GM23338 (cell line): Measurements from ENCODE around the gene SNX8. TPM values are rescaled to one million over a fixed set of nuclear protein-coding genes. Genes with fewer than 3 reads are reported as not detected.

Experiments used
- ATAC-seq: fragments of 200-7000 bp; cut with Tn5 transposase; 3 replicates; pipeline ENCODE4 v1.9.1; 2020
- DNase-seq: peaks from one replicate; pipeline ENCODE4 v3.0.0-alpha.2; 2015; ENCODE audit warnings: low spot score
- H2AFZ ChIP-seq: fragments of 200-600 bp; sonication (generic); 2 replicates; pipeline ENCODE4 v1.8.0; 2016; ENCODE audit warnings: antibody characterized with exemption, mild to moderate bottlenecking, moderate library complexity
- H3F3A ChIP-seq: fragments of 200-600 bp; sonication (generic); replicated peaks from 2 replicates; pipeline ENCODE4 v1.8.0; 2017; ENCODE audit warnings: antibody characterized with exemption, mixed run types, low read depth
- H3K27ac ChIP-seq: fragments of 200-600 bp; sonication (generic); 2 replicates; pipeline ENCODE4 v1.6.1; 2016; ENCODE audit warnings: low read depth
- H3K27me3 ChIP-seq: fragments of 200-600 bp; sonication (generic); 2 replicates; pipeline ENCODE4 v1.8.0; 2016; ENCODE audit warnings: mild to moderate bottlenecking, mixed run types, moderate library complexity; ENCODE audit not compliant: insufficient read depth
- H3K36me3 ChIP-seq: fragments of 200-600 bp; sonication (generic); 2 replicates; pipeline ENCODE4 v1.8.0; 2016; ENCODE audit warnings: mild to moderate bottlenecking; ENCODE audit not compliant: insufficient read depth
- H3K4me1 ChIP-seq: fragments of 200-600 bp; sonication (generic); 2 replicates; pipeline ENCODE4 v1.8.0; 2016; ENCODE audit warnings: mild to moderate bottlenecking, moderate library complexity; ENCODE audit not compliant: insufficient read depth
- H3K4me2 ChIP-seq: fragments of 200-600 bp; sonication (generic); 2 replicates; pipeline ENCODE4 v1.7.1; 2017; ENCODE audit warnings: mixed run types
- H3K4me3 ChIP-seq: fragments of 200-600 bp; sonication (generic); 2 replicates; pipeline ENCODE4 v1.6.1; 2016; ENCODE audit warnings: mixed run types
- H3K79me2 ChIP-seq: fragments of 200-600 bp; sonication (generic); replicated peaks from 2 replicates; pipeline ENCODE4 v1.8.0; 2017; ENCODE audit warnings: mild to moderate bottlenecking; ENCODE audit not compliant: insufficient read depth
- H3K9me2 ChIP-seq: fragments of 200-600 bp; sonication (generic); 2 replicates; pipeline ENCODE4 v1.8.0; 2017; ENCODE audit not compliant: insufficient read depth
- H4K20me1 ChIP-seq: fragments of 200-600 bp; sonication (generic); replicated peaks from 2 replicates; pipeline ENCODE4 v1.8.0; 2017; ENCODE audit warnings: mild to moderate bottlenecking; ENCODE audit not compliant: insufficient read depth
- H3K27ac Mint-ChIP-seq: 2 replicates; pipeline ENCODE4 v1.8.0; 2020; ENCODE audit warnings: inconsistent platforms, mild to moderate bottlenecking, moderate library complexity, mixed read lengths
- H3K27me3 Mint-ChIP-seq: 3 replicates; pipeline ENCODE4 v1.8.0; 2022; ENCODE audit warnings: low read depth, mild to moderate bottlenecking, moderate library complexity, mixed read lengths, inconsistent platforms; ENCODE audit not compliant: insufficient read depth, poor library complexity
- H3K36me3 Mint-ChIP-seq: 3 replicates; pipeline ENCODE4 v1.8.0; 2021; ENCODE audit warnings: low read depth, mild to moderate bottlenecking, inconsistent platforms, moderate library complexity, mixed read lengths
- H3K4me1 Mint-ChIP-seq: 3 replicates; pipeline ENCODE4 v1.8.0; 2020; ENCODE audit warnings: mild to moderate bottlenecking, inconsistent platforms, mixed read lengths
- H3K4me3 Mint-ChIP-seq: 3 replicates; pipeline ENCODE4 v1.8.0; 2021; ENCODE audit warnings: moderate library complexity, mild to moderate bottlenecking, inconsistent platforms, mixed read lengths
- H3K9me3 Mint-ChIP-seq: 3 replicates; pipeline ENCODE4 v1.8.0; 2020; ENCODE audit warnings: moderate library complexity, mild to moderate bottlenecking, inconsistent platforms, mixed read lengths
- CREB1 ChIP-seq: fragments of 250-450 bp; sonication (Bioruptor Pico); IDR thresholded peaks from 2 replicates; pipeline ENCODE4 v1.5.0; 2020; ENCODE audit warnings: low read depth, mild to moderate bottlenecking, moderate library complexity
- EZH2 ChIP-seq: fragments of 200-600 bp; sonication (generic); IDR thresholded peaks from one replicate; pipeline ENCODE4 v1.8.0; 2017; ENCODE audit warnings: antibody characterized with exemption, mild to moderate bottlenecking, low read depth; ENCODE audit not compliant: unreplicated experiment
- EZH2phosphoT487 ChIP-seq: fragments of 200-600 bp; sonication (generic); IDR thresholded peaks from one replicate; pipeline ENCODE4 v1.8.1; 2018; ENCODE audit warnings: antibody characterized with exemption; ENCODE audit not compliant: unreplicated experiment
- STAT1 ChIP-seq: IDR thresholded peaks from one replicate; pipeline ENCODE4 v1.6.1; 2016; ENCODE audit warnings: antibody characterized with exemption; ENCODE audit not compliant: unreplicated experiment
- ZNF114 ChIP-seq: fragments of 250-450 bp; sonication (Bioruptor Pico); IDR thresholded peaks from 2 replicates; pipeline ENCODE4 v1.5.0; 2020; ENCODE audit warnings: mild to moderate bottlenecking, moderate library complexity
- ZNF331 ChIP-seq: fragments of 250-450 bp; sonication (Bioruptor Pico); IDR thresholded peaks from 2 replicates; pipeline ENCODE4 v1.5.0; 2020; ENCODE audit warnings: low read depth, mild to moderate bottlenecking, moderate library complexity
- polyA plus RNA-seq: library from polyadenylated mRNA; unstranded; fragments of >200 nt; fragmentation: Nextera tagmentation; extraction: Ambion mirVana; gene quantifications from 2 replicates; pipeline ENCODE4 v1.2.1, GENCODE V29; 2016
- total RNA-seq: library from RNA; depleted of rRNA; stranded (reverse); fragments of >200 nt; shearing (Covaris generic); gene quantifications from 2 replicates; pipeline ENCODE4 v1.2.3, GENCODE V29; 2014
- TF ChIP-seq, protein P1 (sequence below), 2 experiments: fragments of 200-600 bp in 1 of 2; sonication (generic) in 1 of 2; conservative IDR thresholded peaks; 2 replicates each; pipeline versions ENCODE4 v1.5.1 to v1.6.1; 2016 to 2017; ENCODE audit warnings: antibody characterized with exemption in 2 of 2, low read depth in 2 of 2, mild to moderate bottlenecking in 2 of 2, moderate library complexity in 1 of 2
- TF ChIP-seq, protein P2 (sequence below): fragments of 250-450 bp; sonication (Bioruptor Pico); IDR thresholded peaks from 2 replicates; pipeline ENCODE4 v1.5.0; 2020; ENCODE audit warnings: mild to moderate bottlenecking, moderate library complexity
- TF ChIP-seq, protein P3 (sequence below): IDR thresholded peaks from one replicate; pipeline ENCODE4 v1.6.1; 2018; ENCODE audit warnings: antibody characterized with exemption; ENCODE audit not compliant: unreplicated experiment
- TF ChIP-seq, protein P4 (sequence below): IDR thresholded peaks from 2 replicates; pipeline ENCODE4 v1.6.1; 2016; ENCODE audit warnings: antibody characterized with exemption

SNX8 gene
- total and polyA plus RNA-seq, 2 experiments from 2014 or later, result 44.3 to 50.9 TPM

DNA sequence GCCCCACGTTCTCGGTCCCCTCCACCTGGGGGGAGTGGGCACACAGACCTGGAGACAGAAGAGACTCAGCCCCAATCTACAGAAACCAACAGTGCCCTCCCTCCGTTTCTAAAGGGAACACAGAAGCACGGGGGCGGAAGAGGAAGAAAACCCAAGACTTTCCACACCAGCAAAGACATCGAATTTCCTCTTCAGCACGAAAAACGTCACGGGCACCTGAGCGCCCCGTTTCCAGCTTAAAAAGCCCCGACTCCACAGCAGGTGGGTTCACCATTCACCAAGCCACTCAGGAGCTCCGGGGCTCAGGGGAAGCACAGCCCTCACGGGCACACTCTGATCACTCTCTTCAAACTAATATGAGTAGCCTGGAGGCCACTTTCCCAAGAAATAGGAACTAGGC is 52.6 kb downstream of the SNX8 start (continued):
- TF ChIP-seq, protein P1, sequence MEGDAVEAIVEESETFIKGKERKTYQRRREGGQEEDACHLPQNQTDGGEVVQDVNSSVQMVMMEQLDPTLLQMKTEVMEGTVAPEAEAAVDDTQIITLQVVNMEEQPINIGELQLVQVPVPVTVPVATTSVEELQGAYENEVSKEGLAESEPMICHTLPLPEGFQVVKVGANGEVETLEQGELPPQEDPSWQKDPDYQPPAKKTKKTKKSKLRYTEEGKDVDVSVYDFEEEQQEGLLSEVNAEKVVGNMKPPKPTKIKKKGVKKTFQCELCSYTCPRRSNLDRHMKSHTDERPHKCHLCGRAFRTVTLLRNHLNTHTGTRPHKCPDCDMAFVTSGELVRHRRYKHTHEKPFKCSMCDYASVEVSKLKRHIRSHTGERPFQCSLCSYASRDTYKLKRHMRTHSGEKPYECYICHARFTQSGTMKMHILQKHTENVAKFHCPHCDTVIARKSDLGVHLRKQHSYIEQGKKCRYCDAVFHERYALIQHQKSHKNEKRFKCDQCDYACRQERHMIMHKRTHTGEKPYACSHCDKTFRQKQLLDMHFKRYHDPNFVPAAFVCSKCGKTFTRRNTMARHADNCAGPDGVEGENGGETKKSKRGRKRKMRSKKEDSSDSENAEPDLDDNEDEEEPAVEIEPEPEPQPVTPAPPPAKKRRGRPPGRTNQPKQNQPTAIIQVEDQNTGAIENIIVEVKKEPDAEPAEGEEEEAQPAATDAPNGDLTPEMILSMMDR (conservative IDR thresholded peaks at IDR 0.05; ENCODE audit: low read depth in 2 of 2), result no peak

DNA sequence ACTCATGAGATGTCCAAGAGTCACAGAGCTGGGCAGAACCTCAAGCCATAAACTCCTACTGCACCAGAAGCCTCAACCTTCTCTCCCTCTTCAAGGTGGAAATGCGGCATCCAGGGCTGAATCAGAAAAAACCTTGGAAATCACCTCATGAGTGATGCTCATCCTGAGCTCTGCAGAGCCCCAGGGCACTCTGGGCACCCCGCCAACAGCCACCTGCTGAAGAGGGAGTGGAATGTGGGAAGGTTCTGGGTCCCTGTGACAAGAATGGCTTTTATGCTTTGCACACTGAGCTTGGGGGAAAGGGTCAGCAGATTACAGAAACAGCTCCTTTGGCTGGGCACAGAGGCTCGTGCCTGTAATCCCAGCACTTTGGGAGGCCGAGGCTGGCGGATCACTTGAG is 53.4 kb downstream of the SNX8 start:
- H3K27me3 Mint-ChIP-seq, result peaks cover 12% of the 10 kb centered on the region
- DNase-seq, result no peak
- Histone ChIP-seq H3K4me2 (no peak overlapping the region), H3K36me3 (no peaks in the 10 kb centered on the region), H3F3A (no peaks in the 10 kb centered on the region), H3K4me3 (no peak overlapping the region), H3K9me2 (no peaks in the 10 kb centered on the region), H3K27me3 (no peaks in the 10 kb centered on the region), H3K27ac (no peak overlapping the region), H4K20me1 (no peaks in the 10 kb centered on the region), H3K79me2 (no peaks in the 10 kb centered on the region), H3K4me1 (no peaks in the 10 kb centered on the region), H2AFZ (no peak overlapping the region)
- no peaks in the 10 kb centered on the region for H3K4me1 Mint-ChIP-seq
- no peak overlapping the region for H3K27ac Mint-ChIP-seq
- peaks cover 23% of the 10 kb centered on the region for H3K36me3 Mint-ChIP-seq
- no peaks in the 10 kb centered on the region for H3K9me3 Mint-ChIP-seq
- no peak for ATAC-seq
- H3K4me3 Mint-ChIP-seq, result no peak overlapping the region
- TF ChIP-seq EZH2 (no peak), ZNF331 (no peak), ZNF114 (no peak), CREB1 (CRISPR knock-in tag) (no peak), STAT1 (no peak), EZH2phosphoT487 (no peak)
- TF ChIP-seq, protein P2, sequence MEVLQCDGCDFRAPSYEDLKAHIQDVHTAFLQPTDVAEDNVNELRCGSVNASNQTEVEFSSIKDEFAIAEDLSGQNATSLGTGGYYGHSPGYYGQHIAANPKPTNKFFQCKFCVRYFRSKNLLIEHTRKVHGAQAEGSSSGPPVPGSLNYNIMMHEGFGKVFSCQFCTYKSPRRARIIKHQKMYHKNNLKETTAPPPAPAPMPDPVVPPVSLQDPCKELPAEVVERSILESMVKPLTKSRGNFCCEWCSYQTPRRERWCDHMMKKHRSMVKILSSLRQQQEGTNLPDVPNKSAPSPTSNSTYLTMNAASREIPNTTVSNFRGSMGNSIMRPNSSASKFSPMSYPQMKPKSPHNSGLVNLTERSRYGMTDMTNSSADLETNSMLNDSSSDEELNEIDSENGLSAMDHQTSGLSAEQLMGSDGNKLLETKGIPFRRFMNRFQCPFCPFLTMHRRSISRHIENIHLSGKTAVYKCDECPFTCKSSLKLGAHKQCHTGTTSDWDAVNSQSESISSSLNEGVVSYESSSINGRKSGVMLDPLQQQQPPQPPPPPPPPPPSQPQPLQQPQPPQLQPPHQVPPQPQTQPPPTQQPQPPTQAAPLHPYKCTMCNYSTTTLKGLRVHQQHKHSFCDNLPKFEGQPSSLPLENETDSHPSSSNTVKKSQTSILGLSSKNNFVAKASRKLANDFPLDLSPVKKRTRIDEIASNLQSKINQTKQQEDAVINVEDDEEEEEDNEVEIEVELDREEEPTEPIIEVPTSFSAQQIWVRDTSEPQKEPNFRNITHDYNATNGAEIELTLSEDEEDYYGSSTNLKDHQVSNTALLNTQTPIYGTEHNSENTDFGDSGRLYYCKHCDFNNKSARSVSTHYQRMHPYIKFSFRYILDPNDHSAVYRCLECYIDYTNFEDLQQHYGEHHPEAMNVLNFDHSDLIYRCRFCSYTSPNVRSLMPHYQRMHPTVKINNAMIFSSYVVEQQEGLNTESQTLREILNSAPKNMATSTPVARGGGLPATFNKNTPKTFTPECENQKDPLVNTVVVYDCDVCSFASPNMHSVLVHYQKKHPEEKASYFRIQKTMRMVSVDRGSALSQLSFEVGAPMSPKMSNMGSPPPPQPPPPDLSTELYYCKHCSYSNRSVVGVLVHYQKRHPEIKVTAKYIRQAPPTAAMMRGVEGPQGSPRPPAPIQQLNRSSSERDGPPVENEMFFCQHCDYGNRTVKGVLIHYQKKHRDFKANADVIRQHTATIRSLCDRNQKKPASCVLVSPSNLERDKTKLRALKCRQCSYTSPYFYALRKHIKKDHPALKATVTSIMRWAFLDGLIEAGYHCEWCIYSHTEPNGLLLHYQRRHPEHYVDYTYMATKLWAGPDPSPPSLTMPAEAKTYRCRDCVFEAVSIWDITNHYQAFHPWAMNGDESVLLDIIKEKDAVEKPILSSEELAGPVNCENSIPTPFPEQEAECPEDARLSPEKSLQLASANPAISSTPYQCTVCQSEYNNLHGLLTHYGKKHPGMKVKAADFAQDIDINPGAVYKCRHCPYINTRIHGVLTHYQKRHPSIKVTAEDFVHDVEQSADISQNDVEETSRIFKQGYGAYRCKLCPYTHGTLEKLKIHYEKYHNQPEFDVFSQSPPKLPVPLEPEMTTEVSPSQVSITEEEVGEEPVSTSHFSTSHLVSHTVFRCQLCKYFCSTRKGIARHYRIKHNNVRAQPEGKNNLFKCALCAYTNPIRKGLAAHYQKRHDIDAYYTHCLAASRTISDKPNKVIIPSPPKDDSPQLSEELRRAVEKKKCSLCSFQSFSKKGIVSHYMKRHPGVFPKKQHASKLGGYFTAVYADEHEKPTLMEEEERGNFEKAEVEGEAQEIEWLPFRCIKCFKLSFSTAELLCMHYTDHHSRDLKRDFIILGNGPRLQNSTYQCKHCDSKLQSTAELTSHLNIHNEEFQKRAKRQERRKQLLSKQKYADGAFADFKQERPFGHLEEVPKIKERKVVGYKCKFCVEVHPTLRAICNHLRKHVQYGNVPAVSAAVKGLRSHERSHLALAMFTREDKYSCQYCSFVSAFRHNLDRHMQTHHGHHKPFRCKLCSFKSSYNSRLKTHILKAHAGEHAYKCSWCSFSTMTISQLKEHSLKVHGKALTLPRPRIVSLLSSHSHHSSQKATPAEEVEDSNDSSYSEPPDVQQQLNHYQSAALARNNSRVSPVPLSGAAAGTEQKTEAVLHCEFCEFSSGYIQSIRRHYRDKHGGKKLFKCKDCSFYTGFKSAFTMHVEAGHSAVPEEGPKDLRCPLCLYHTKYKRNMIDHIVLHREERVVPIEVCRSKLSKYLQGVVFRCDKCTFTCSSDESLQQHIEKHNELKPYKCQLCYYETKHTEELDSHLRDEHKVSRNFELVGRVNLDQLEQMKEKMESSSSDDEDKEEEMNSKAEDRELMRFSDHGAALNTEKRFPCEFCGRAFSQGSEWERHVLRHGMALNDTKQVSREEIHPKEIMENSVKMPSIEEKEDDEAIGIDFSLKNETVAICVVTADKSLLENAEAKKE (CRISPR knock-in tag), result no peak
- TF ChIP-seq, protein P1 (conservative IDR thresholded peaks at IDR 0.05; ENCODE audit: low read depth in 2 of 2), result no peak
- TF ChIP-seq, protein P3, sequence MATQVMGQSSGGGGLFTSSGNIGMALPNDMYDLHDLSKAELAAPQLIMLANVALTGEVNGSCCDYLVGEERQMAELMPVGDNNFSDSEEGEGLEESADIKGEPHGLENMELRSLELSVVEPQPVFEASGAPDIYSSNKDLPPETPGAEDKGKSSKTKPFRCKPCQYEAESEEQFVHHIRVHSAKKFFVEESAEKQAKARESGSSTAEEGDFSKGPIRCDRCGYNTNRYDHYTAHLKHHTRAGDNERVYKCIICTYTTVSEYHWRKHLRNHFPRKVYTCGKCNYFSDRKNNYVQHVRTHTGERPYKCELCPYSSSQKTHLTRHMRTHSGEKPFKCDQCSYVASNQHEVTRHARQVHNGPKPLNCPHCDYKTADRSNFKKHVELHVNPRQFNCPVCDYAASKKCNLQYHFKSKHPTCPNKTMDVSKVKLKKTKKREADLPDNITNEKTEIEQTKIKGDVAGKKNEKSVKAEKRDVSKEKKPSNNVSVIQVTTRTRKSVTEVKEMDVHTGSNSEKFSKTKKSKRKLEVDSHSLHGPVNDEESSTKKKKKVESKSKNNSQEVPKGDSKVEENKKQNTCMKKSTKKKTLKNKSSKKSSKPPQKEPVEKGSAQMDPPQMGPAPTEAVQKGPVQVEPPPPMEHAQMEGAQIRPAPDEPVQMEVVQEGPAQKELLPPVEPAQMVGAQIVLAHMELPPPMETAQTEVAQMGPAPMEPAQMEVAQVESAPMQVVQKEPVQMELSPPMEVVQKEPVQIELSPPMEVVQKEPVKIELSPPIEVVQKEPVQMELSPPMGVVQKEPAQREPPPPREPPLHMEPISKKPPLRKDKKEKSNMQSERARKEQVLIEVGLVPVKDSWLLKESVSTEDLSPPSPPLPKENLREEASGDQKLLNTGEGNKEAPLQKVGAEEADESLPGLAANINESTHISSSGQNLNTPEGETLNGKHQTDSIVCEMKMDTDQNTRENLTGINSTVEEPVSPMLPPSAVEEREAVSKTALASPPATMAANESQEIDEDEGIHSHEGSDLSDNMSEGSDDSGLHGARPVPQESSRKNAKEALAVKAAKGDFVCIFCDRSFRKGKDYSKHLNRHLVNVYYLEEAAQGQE, result no peak
- TF ChIP-seq, protein P4, sequence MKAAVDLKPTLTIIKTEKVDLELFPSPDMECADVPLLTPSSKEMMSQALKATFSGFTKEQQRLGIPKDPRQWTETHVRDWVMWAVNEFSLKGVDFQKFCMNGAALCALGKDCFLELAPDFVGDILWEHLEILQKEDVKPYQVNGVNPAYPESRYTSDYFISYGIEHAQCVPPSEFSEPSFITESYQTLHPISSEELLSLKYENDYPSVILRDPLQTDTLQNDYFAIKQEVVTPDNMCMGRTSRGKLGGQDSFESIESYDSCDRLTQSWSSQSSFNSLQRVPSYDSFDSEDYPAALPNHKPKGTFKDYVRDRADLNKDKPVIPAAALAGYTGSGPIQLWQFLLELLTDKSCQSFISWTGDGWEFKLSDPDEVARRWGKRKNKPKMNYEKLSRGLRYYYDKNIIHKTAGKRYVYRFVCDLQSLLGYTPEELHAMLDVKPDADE, result no peak
